ENCODE data around the gene ASGR2. TPM values are rescaled to one million over a fixed set of nuclear protein-coding genes. Genes with fewer than 3 reads are reported as not detected.

Gene ASGR2
- total and polyA plus RNA-seq, 8 donors, result 0.29 to 0.80 (median 0.43) TPM; not detected in 2

- Histone ChIP-seq H3K4me1 (no peaks in the 10 kb centered on the region), H3K27me3 (no peaks in the 10 kb centered on the region), H3K9me3 (no peaks in the 10 kb centered on the region), H3K4me3 (no peak overlapping the region), H3K36me3 (no peaks in the 10 kb centered on the region), H3K27ac (no peak overlapping the region)
- no peak for TF ChIP-seq CTCF (IDR thresholded peaks at IDR 0.05)
- FAIRE-seq, result no peak
- no peak for DNase-seq
- intact Hi-C loops (cut with DNase I), result loop anchor here in 1 of 3 donors (10.0 kb wide), 1 partner anchor 116 kb away; the partner anchor contains the start of gene ASGR1
- ATAC-seq, result no peak
- 54 to 63% methylated on average over 7 of the region's 7 CpGs for WGBS, 2 donors
These were observed 55.7 kb downstream of the ASGR2 start for GRCh38 chr17:7058831-7059447.

GRCh38 chr17:7056386-7056785, 58.2 kb downstream of the ASGR2 start:
- ATAC-seq (no peak), FAIRE-seq (no peak), DNase-seq (no peak)
- no peak for TF ChIP-seq CTCF (IDR thresholded peaks at IDR 0.05)
- Histone ChIP-seq H3K36me3 (no peaks in the 10 kb centered on the region), H3K27ac (no peak overlapping the region), H3K9me3 (no peaks in the 10 kb centered on the region), H3K4me3 (no peak overlapping the region), H3K4me1 (no peaks in the 10 kb centered on the region), H3K27me3 (no peaks in the 10 kb centered on the region)
- intact Hi-C loops (cut with DNase I), result loop anchor here in 1 of 3 donors (10.0 kb wide), 1 partner anchor 118 kb away; the partner anchor contains the start of gene ASGR1
- 80 to 92% methylated on average over 4 of the region's 4 CpGs for WGBS, 2 donors

Other genes with a start within 250 kb of the ASGR2 start
- not detected for gene ALOX12, start 118.8 kb downstream of the ASGR2 start, total RNA-seq
- not detected for gene ALOX12, start 118.8 kb downstream of the ASGR2 start, polyA plus RNA-seq
- 100 to 1,000 TPM in 1 of 6 donors, 10 to 100 TPM in 5; 49.3 to 107 (median 73.4) TPM for gene RNASEK, start 102.2 kb downstream of the ASGR2 start, total RNA-seq
- 100 to 1,000 TPM; 164 to 323 TPM for gene RNASEK, start 102.2 kb downstream of the ASGR2 start, polyA plus RNA-seq
- gene BCL6B, start 91.8 kb downstream of the ASGR2 start, total RNA-seq, result 1 to 10 TPM; 1.3 to 2.8 (median 2.0) TPM
- gene BCL6B, start 91.8 kb downstream of the ASGR2 start, polyA plus RNA-seq, result 1 to 10 TPM; 2.4 to 3.8 TPM
- gene SLC16A13, start 78.8 kb downstream of the ASGR2 start, total RNA-seq, result 1 to 10 TPM in 4 of 6 donors, under 1 TPM in 2; 0.74 to 2.5 (median 1.2) TPM
- 1 to 10 TPM; 1.4 to 3.0 TPM for gene SLC16A13, start 78.8 kb downstream of the ASGR2 start, polyA plus RNA-seq
- 1 to 10 TPM in 5 of 6 donors, under 1 TPM in 1; 0.61 to 4.3 (median 2.6) TPM for gene SLC16A11, start 70.7 kb downstream of the ASGR2 start, total RNA-seq
- gene SLC16A11, start 70.7 kb downstream of the ASGR2 start, polyA plus RNA-seq, result 10 to 100 TPM in 1 of 2 donors, 1 to 10 TPM in 1; 7.5 to 17.3 TPM
- 1 to 10 TPM in 3 of 6 donors, under 1 TPM in 2, not detected in 1; 0.28 to 3.6 (median 2.6) TPM for gene CLEC10A, start 34.6 kb downstream of the ASGR2 start, total RNA-seq
- 1 to 10 TPM in 1 of 2 donors, under 1 TPM in 1; 0.80 to 1.3 TPM for gene CLEC10A, start 34.6 kb downstream of the ASGR2 start, polyA plus RNA-seq
- gene ASGR1, start 64.5 kb upstream of the ASGR2 start, total RNA-seq, result under 1 TPM in 5 of 6 donors, not detected in 1; 0.28 to 0.75 (median 0.47) TPM
- gene ASGR1, start 64.5 kb upstream of the ASGR2 start, polyA plus RNA-seq, result 1 to 10 TPM; 1.2 to 2.6 TPM
- 10 to 100 TPM in 1 of 6 donors, 1 to 10 TPM in 5; 2.8 to 11.3 (median 5.0) TPM for gene DLG4, start 105.0 kb upstream of the ASGR2 start, total RNA-seq
- 10 to 100 TPM; 16.1 to 19.8 TPM for gene DLG4, start 105.0 kb upstream of the ASGR2 start, polyA plus RNA-seq
- gene ACADVL, start 105.1 kb upstream of the ASGR2 start, total RNA-seq, result 100 to 1,000 TPM; 447 to 715 (median 568) TPM
- 1,000 to 10,000 TPM; 2,446 to 3,251 TPM for gene ACADVL, start 105.1 kb upstream of the ASGR2 start, polyA plus RNA-seq
- 10 to 100 TPM in 5 of 6 donors, 1 to 10 TPM in 1; 9.6 to 26.9 (median 13.7) TPM for gene DVL2, start 119.7 kb upstream of the ASGR2 start, total RNA-seq
- 10 to 100 TPM; 17.6 to 26.4 TPM for gene DVL2, start 119.7 kb upstream of the ASGR2 start, polyA plus RNA-seq
- 10 to 100 TPM in 4 of 6 donors, 1 to 10 TPM in 2; 7.0 to 19.8 (median 11.4) TPM for gene PHF23, start 124.6 kb upstream of the ASGR2 start, total RNA-seq
- 10 to 100 TPM; 11.4 to 23.3 TPM for gene PHF23, start 124.6 kb upstream of the ASGR2 start, polyA plus RNA-seq
- gene GABARAP, start 127.6 kb upstream of the ASGR2 start, total RNA-seq, result 100 to 1,000 TPM; 231 to 346 (median 294) TPM
- gene GABARAP, start 127.6 kb upstream of the ASGR2 start, polyA plus RNA-seq, result 100 to 1,000 TPM; 520 to 639 TPM
- 10 to 100 TPM; 42.0 to 75.2 (median 53.8) TPM for gene CTDNEP1, start 136.9 kb upstream of the ASGR2 start, total RNA-seq
- 10 to 100 TPM; 47.4 to 67.9 TPM for gene CTDNEP1, start 136.9 kb upstream of the ASGR2 start, polyA plus RNA-seq
- gene ELP5, start 137.4 kb upstream of the ASGR2 start, total RNA-seq, result 10 to 100 TPM; 11.7 to 27.1 (median 19.5) TPM
- 10 to 100 TPM; 14.1 to 41.1 TPM for gene ELP5, start 137.4 kb upstream of the ASGR2 start, polyA plus RNA-seq
- 10 to 100 TPM; 49.1 to 89.7 (median 62.7) TPM for gene CLDN7, start 147.7 kb upstream of the ASGR2 start, total RNA-seq
- 10 to 100 TPM; 55.7 to 69.1 TPM for gene CLDN7, start 147.7 kb upstream of the ASGR2 start, polyA plus RNA-seq
- under 1 TPM; 0.16 to 0.95 (median 0.37) TPM for gene SLC2A4, start 166.9 kb upstream of the ASGR2 start, total RNA-seq
- 1 to 10 TPM; 1.0 to 1.8 TPM for gene SLC2A4, start 166.9 kb upstream of the ASGR2 start, polyA plus RNA-seq
- gene YBX2, start 179.8 kb upstream of the ASGR2 start, total RNA-seq, result under 1 TPM; 0.12 to 0.59 (median 0.29) TPM
- 1 to 10 TPM; 1.2 TPM for gene YBX2, start 179.8 kb upstream of the ASGR2 start, polyA plus RNA-seq
- gene EIF5A, start 192.8 kb upstream of the ASGR2 start, total RNA-seq, result 100 to 1,000 TPM; 104 to 220 (median 187) TPM
- 100 to 1,000 TPM; 167 to 205 TPM for gene EIF5A, start 192.8 kb upstream of the ASGR2 start, polyA plus RNA-seq
- gene GPS2, start 200.5 kb upstream of the ASGR2 start, total RNA-seq, result 10 to 100 TPM; 22.1 to 33.5 (median 27.6) TPM
- gene GPS2, start 200.5 kb upstream of the ASGR2 start, polyA plus RNA-seq, result 100 to 1,000 TPM in 1 of 2 donors, 10 to 100 TPM in 1; 68.9 to 101 TPM
- gene NEURL4, start 214.5 kb upstream of the ASGR2 start, total RNA-seq, result 10 to 100 TPM; 12.6 to 27.1 (median 15.4) TPM
- 10 to 100 TPM; 49.0 to 72.1 TPM for gene NEURL4, start 214.5 kb upstream of the ASGR2 start, polyA plus RNA-seq
- 1 to 10 TPM; 1.6 to 5.6 (median 3.0) TPM for gene ACAP1, start 221.7 kb upstream of the ASGR2 start, total RNA-seq
- 1 to 10 TPM; 2.9 to 4.4 TPM for gene ACAP1, start 221.7 kb upstream of the ASGR2 start, polyA plus RNA-seq
- 1 to 10 TPM; 3.4 to 6.6 (median 4.3) TPM for gene KCTD11, start 237.3 kb upstream of the ASGR2 start, total RNA-seq
- 1 to 10 TPM; 7.2 TPM for gene KCTD11, start 237.3 kb upstream of the ASGR2 start, polyA plus RNA-seq
- gene TMEM95, start 240.3 kb upstream of the ASGR2 start, total RNA-seq, result not detected
- gene TMEM95, start 240.3 kb upstream of the ASGR2 start, polyA plus RNA-seq, result not detected

All from pancreas (tissue), 10 donors.